Mononuclear cell (primary cell): Measurements from ENCODE around the gene SOD1. TPM values are rescaled to one million over a fixed set of nuclear protein-coding genes. Genes with fewer than 3 reads are reported as not detected.

Source experiments
- H3K27me3 ChIP-seq: 2 replicates; pipeline ENCODE4 v1.6.0; 2011; ENCODE audit warnings: low read length, control low read depth; ENCODE audit not compliant: insufficient read depth
- H3K4me1 ChIP-seq: 2 replicates; pipeline ENCODE4 v1.5.1; 2011; ENCODE audit warnings: mild to moderate bottlenecking, low read length, control low read depth; ENCODE audit not compliant: insufficient read depth
- H3K4me3 ChIP-seq: 2 replicates; pipeline ENCODE4 v1.5.1; 2011; ENCODE audit warnings: mild to moderate bottlenecking, low read length, moderate library complexity
- H3K9me3 ChIP-seq: 2 replicates; pipeline ENCODE4 v1.5.1; 2011; ENCODE audit warnings: low read depth, mild to moderate bottlenecking, control low read depth, low read length
- total RNA-seq: library from RNA; depleted of rRNA; stranded (reverse); fragments of >200 nt; gene quantifications from one replicate; pipeline ENCODE4 v1.2.3, GENCODE V29; 2012

The SOD1 gene
- total RNA-seq, 1 donor, result 124 TPM

DNA sequence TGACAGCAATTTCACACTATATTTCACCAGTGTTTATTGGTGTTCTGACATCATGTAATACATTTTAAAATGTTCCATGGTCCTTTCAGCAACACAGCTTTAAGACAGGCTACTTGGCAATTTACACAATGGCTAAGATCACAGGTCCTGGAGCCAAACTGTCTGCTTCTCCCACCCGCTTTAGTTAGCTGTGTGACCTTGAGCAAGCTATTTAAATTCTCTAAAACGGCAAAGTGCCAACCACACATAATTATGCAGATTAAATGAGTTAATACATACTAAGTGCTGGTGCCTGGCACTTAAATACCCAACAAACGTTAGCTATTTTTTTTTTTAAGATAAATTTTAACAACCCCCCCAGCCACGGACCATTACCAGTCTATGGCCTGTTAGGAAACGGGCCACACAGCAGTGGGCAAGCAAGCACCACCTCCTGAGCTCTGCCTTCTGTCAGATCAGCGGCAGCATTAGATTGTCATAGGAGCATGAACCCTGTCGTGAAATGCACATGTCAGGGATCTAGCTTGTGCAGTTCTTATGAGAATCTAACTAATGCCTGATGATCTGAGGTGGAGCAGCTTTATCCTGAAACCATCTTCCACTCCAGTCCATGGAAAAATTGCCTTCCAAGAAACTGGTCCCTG lies 26.9 kb downstream of the SOD1 start:
- Histone ChIP-seq H3K4me1 (no peaks in the 10 kb centered on the region), H3K27me3 (no peaks in the 10 kb centered on the region), H3K4me3 (no peak overlapping the region), H3K9me3 (no peaks in the 10 kb centered on the region)

DNA sequence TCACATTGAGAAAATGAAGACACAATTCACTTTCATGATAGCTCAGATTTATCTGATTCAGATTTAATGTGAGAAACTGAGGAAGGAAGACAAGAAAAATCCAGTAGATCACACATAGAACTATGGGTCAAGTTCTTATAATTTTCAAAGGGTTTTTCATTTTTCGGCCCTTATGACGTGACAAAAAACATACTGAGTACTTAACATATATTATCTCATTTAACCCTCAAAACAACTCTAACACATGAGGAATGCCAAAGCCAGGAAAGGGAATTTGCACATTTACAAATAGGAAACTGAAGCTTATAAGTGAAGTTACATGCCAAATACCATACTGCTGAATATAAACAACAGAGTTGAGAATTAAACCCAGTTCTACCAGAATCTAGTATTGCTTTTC lies 27.6 kb downstream of the SOD1 start:
- Histone ChIP-seq H3K27me3 (no peaks in the 10 kb centered on the region), H3K4me3 (no peak overlapping the region), H3K4me1 (no peaks in the 10 kb centered on the region)

DNA sequence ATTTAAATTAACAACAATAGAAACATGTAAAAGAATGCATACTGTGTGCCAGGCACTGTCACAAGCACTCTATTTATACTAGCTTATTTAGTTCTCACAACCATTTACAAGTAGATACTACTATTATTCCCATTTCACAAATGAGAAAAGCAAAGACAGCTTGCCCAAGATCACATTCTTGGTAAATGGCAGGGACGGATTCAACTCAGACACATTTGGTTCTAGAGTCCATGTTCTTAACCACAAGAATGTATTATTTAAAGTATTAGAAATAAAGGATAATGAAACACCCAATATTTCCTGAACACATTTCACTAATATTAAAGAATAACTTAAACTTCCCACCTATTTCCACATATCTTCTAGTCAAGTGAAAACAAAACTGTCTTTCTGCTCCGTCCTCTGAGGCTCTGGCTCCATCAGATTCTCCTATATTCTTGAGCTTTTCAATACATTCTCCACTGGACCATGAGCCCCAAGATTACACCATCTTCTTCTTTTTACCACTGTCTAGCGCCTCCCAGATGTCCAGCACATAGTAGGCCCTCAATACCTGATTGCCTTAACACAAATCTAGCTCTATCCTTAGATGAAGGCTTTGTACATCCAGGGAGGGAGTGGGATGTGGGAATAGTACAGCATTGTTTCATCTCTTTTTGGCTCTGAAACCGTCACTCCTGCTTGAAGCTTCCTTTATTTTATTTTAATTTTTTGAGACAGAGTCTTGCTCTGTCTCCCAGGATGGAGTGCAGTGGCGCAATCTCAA lies 29.3 kb downstream of the SOD1 start:
- no peak overlapping the region for H3K4me3 ChIP-seq
- H3K9me3 ChIP-seq, result no peaks in the 10 kb centered on the region
- no peaks in the 10 kb centered on the region for H3K4me1 ChIP-seq
- no peaks in the 10 kb centered on the region for H3K27me3 ChIP-seq

More for the DNA sequence above, 27.6 kb downstream of the SOD1 start:
- H3K9me3 ChIP-seq, result no peaks in the 10 kb centered on the region

DNA sequence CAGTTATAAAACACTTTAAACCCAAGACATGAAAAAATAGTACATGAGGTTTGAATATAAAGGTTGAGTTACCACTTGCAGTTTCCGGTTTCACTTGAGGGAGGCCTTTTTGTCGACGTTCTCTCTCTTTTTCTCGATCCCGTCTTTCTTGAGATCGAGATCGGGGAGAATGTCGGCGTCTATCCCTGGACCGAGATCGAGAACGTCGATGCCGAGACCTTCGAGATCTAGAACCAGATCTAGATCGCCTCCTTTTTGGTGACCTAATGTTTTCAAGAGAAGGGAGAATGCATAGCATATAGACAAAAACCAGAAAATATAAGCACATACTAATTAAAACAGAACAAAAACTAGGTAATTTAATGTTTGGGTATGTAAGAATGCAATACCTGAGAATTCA lies 33.7 kb downstream of the SOD1 start:
- no peaks in the 10 kb centered on the region for H3K9me3 ChIP-seq
- no peaks in the 10 kb centered on the region for H3K4me1 ChIP-seq
- no peak overlapping the region for H3K4me3 ChIP-seq
- H3K27me3 ChIP-seq, result no peaks in the 10 kb centered on the region

DNA sequence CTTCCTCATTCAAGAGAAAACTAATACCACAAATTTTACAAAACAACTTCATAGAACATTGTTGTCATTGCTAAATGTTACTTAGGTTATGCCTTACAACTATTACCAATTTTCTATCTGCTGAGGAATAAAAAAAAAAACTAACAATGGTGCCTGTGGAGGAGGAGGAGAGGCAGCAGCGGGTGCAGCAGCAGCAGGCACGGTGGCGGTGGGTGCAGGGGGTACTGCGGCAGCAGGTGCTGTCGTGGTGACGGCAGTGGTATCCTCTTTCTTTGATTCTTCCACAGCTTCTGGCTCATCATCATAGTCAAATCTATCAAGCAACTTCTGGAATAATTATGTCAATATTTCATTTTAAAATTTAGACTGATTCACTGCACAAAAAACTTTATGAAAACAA lies 36.9 kb downstream of the SOD1 start:
- Histone ChIP-seq H3K4me1 (no peaks in the 10 kb centered on the region), H3K9me3 (no peaks in the 10 kb centered on the region), H3K4me3 (no peak overlapping the region), H3K27me3 (no peaks in the 10 kb centered on the region)

DNA sequence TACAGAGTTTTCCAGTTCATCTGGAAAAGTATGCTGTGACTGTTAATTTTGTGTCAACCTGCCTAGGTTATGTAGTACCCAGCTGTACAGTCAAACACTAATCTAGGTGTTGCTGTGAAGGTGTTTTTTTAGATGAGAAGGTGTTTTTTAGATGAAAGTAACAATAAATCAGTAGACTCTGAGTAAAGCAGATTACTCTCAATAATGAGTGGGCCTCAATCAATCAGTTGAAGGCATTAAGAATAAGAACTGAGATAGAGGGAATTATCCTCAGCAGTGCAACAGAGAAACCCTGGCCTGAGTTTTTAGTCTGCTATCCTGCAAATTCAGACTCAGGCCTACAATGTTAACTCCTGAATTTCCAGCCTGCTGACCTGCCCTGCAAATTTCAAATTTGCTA lies 39.0 kb downstream of the SOD1 start:
- no peak overlapping the region for H3K4me3 ChIP-seq
- no peaks in the 10 kb centered on the region for H3K4me1 ChIP-seq
- H3K9me3 ChIP-seq, result no peaks in the 10 kb centered on the region
- H3K27me3 ChIP-seq, result no peaks in the 10 kb centered on the region

DNA sequence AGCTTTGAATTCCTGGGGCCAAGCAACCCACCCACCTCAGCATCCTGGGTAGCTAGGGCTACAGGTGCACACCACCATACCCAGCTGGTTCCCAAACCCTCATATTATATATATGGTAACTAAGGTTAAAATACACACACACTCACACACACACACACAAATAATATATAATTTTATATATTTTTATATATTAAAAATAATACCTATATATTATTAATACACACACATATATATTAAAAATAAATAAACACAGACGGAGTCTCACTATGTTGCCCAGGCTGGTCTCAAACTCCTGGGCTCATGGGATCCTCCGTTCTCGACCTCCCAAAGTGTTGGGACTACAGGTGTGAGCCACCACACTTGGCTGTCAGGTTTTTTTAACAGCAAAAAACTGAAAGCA lies 40.5 kb downstream of the SOD1 start:
- Histone ChIP-seq H3K4me1 (no peaks in the 10 kb centered on the region), H3K4me3 (no peak overlapping the region), H3K9me3 (no peaks in the 10 kb centered on the region), H3K27me3 (no peaks in the 10 kb centered on the region)

DNA sequence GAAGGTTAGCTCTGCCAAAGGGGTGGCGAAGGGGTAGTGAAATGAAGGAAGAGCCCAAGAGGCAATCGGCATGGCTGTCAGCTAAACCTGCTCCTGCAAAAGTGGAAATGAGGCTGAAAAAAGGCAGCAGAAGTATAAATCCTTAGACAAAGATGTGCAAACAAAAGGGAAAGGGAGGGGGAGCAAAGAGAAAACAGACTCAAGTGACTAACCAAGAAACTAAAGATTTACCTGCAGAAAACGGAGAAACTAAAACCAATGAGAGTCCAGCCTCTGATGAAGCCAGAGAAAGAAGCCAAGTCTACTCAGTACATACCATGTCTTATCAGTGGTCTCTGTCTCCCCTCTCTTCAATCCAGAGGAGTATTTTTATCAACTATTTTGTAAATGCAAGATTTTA lies 47.1 kb downstream of the SOD1 start:
- Histone ChIP-seq H3K9me3 (no peaks in the 10 kb centered on the region), H3K27me3 (no peaks in the 10 kb centered on the region), H3K4me3 (no peak overlapping the region), H3K4me1 (peaks cover 4% of the 10 kb centered on the region)

DNA sequence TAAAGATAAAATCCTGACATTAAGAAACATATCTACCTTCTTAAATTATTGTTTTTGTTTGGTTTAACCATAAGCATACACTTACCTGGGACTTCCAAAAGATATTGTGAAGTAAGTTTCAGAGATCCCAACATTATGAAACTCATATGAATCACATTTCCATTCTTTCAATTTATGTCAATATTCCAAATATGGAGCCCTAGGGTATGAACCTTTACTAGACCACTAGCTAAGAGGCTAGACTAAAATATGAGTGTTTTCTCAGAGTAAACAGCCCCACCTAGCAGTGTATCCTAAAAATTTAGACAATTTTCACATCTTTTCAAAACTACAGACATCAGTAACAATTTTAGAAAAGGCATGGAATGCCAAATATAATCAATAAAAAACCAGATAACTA lies 48.0 kb downstream of the SOD1 start:
- H3K27me3 ChIP-seq, result no peaks in the 10 kb centered on the region
- H3K4me3 ChIP-seq, result no peak overlapping the region
- H3K4me1 ChIP-seq, result peaks cover 7% of the 10 kb centered on the region
- H3K9me3 ChIP-seq, result no peaks in the 10 kb centered on the region

DNA sequence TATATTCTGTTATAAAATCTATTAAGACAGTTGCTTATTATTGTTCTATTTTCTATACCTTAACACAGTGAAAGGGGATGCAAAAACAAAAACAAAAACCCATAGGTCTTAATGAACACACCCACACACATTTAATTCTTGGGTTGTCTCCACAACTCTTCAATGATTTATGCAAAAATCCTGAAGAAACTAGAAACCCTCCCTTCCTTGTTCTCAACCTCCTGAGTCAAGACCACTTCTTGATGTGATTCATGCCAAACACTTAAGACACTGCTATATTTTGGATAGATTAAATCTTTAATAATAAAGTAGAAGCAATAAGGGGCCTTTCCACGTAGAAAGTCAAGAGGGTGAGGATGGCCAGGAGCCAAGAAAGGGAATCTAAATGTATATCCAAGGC lies 49.0 kb downstream of the SOD1 start:
- peaks cover 7% of the 10 kb centered on the region for H3K4me1 ChIP-seq
- no peak overlapping the region for H3K4me3 ChIP-seq
- H3K27me3 ChIP-seq, result no peaks in the 10 kb centered on the region

DNA sequence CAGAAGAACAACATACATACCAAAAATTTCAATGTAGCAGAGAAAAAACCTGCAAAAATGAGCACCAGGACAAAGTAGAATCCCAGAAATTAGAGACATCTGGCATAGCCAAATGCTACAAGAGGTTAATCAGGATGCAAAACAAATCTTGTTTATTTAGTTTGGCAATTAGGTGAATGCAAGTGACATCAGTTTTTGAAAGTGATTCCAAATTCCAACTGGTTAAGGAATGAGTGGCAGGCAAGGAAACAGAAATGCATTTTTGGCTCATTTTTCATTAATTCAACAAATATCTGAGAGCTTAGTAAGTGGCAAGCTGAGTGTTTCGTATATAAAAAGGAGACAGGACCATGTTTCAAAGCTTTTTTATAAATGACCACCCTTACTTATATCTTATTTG lies 51.1 kb downstream of the SOD1 start:
- no peaks in the 10 kb centered on the region for H3K9me3 ChIP-seq
- no peaks in the 10 kb centered on the region for H3K27me3 ChIP-seq
- peaks cover 7% of the 10 kb centered on the region for H3K4me1 ChIP-seq
- no peak overlapping the region for H3K4me3 ChIP-seq

More for the DNA sequence above, 49.0 kb downstream of the SOD1 start:
- H3K9me3 ChIP-seq, result no peaks in the 10 kb centered on the region

DNA sequence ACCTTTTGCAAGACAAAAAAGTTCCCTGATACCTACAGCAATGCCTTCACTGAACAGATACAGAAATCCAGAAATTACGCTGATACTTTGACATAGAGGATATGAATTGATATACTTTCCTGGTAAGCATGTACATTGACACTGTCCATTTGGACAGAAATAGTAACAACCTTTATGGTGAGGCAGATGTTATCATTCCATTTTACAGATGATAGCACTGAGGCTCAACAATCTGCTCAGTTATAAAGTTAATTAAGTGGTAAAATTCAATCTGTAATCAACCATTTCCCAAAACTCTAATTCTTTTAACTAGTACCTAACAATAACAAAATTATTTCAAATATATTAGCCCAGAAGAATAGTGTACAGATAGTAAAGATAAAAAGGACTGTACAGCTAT lies 51.8 kb downstream of the SOD1 start:
- H3K27me3 ChIP-seq, result no peaks in the 10 kb centered on the region
- H3K4me3 ChIP-seq, result no peak overlapping the region
- H3K9me3 ChIP-seq, result no peaks in the 10 kb centered on the region
- H3K4me1 ChIP-seq, result peaks cover 7% of the 10 kb centered on the region

DNA sequence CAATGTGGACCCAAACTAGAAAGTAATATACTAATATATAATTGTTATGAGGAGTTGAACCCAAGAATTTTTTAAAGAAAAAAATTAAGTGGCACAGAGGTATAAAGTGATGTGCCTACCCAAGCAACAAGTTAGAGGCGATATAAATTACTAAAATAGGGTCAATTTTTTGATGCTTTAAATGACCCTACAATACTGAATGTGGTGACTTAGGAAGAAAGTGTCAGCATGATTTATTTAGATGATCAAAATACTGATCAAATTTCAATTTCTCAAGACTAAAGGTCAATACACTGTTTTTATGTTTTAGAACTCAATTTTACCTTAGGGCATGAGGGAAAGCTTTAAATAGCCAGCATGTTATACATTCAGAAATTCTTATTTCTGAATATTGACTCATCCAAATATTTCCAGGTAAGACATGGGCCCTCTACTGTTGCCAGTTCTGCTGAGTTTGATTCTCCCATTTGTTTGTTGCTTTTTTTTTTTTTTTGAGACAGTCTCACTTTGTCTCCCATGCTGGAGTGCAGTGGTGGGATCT lies 52.3 kb downstream of the SOD1 start:
- Histone ChIP-seq H3K4me1 (peaks cover 7% of the 10 kb centered on the region), H3K27me3 (no peaks in the 10 kb centered on the region), H3K9me3 (no peaks in the 10 kb centered on the region)

DNA sequence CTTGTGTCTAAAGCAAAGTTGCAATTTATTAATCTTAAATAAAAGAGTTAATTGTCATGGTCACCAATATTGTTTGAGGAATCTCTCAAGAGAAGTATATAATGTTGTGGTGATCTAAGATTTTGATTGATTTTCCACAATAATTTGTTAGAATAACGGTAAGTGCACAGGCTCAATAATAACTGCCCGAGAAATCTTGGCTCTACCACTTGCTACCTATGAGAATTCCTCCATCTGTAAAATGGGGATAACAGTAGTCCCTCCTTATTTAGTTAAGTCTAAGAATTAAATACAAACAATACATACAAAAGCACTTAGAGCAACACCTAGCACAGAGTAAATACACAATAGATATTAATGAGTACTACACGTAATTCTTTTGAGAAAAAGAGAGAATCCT lies 53.6 kb downstream of the SOD1 start:
- H3K4me1 ChIP-seq, result peaks cover 7% of the 10 kb centered on the region
- no peak overlapping the region for H3K4me3 ChIP-seq
- no peaks in the 10 kb centered on the region for H3K9me3 ChIP-seq
- no peaks in the 10 kb centered on the region for H3K27me3 ChIP-seq

More for the DNA sequence above, 52.3 kb downstream of the SOD1 start:
- H3K4me3 ChIP-seq, result no peak overlapping the region

DNA sequence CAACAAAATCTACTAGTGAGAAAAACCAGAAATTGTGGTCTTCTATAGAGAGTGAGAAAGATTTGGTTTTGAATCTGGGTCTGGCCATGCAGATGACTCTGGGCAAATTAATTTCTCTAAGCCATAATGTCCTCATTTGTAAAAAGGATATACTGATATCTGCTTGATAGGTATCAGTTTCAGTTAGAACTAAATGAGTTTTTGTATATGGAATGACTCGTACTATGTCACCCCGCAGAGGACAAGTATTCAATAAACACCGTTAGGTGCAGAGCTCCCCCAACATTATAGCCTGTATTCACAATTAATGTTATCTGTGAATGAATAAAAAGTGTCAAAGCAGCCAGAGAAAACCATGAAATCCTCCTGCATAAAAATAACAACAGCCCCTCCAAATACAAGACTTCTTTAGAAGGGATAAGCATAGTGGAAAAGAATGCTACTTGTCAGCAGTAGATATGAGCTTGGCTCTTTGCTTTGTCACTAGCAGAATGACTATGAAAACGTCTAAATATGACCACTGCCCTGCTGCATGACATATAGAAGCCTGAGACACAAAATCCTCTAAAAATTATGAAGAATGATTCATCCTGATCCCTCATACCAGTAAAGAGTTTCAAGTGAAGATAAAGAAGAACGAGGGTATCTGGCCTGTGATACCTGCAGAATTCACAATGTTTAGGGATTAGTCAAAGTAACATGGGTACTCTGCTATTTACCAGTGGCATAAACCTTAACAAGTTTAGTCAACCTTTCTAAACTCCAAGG lies 54.7 kb downstream of the SOD1 start:
- Histone ChIP-seq H3K9me3 (no peaks in the 10 kb centered on the region), H3K27me3 (no peaks in the 10 kb centered on the region), H3K4me3 (no peak overlapping the region), H3K4me1 (peaks cover 3% of the 10 kb centered on the region)
